OCI-LY7 (cell line): ENCODE measurements around the gene FN1.

ENCODE experiments used
- CTCF ChIP-seq: fragments of 200-600 bp; sonication (generic); conservative IDR thresholded peaks from 2 replicates; pipeline ENCODE4 v1.5.1; 2014; ENCODE audit warnings: mild to moderate bottlenecking, antibody characterized with exemption, low read length, moderate library complexity, mixed read lengths
- EZH2phosphoT487 ChIP-seq: fragments of 200-600 bp; sonication (generic); IDR thresholded peaks from 2 replicates; pipeline ENCODE4 v1.6.1; 2018; ENCODE audit warnings: low read depth, borderline replicate concordance, mild to moderate bottlenecking, mixed run types, antibody characterized with exemption, low read length, moderate library complexity, mixed read lengths

GRCh38 chr2:215414674-215415073, 21.2 kb downstream of the FN1 start:
- no peak for TF ChIP-seq CTCF
- TF ChIP-seq EZH2phosphoT487 = no peak
